A549 (cell line): Measurements from ENCODE around the gene TMEM53. TPM values are rescaled to one million over a fixed set of nuclear protein-coding genes. Genes with fewer than 3 reads are reported as not detected.

ENCODE experiments used
- ATAC-seq, 2 experiments: fragments of 200-7000 bp in 1 of 2; fragments of >200 bp in 1 of 2; cut with Nextera tagmentation in 1 of 2; cut with Tn5 transposase in 1 of 2; 3 replicates each; pipeline versions ENCODE4 v1.8.0 to v1.9.1; 2018 to 2020; ENCODE audit warnings: mild to moderate bottlenecking in 1 of 2, moderate library complexity in 1 of 2
- CTCF ChIA-PET: fragments of 300-600 bp; sonication (Branson Sonifier 250); formaldehyde crosslinking; extraction: SDS; loops from one replicate; lab custom pipeline; 2021; ENCODE audit warnings: antibody characterized with exemption, inconsistent platforms; lab: Yijun Ruan, JAX
- POLR2A ChIA-PET: fragments of 350-600 bp; formaldehyde crosslinking; extraction: SDS; loops from one replicate; lab custom pipeline; 2021; ENCODE audit warnings: antibody characterized with exemption, inconsistent platforms; lab: Yijun Ruan, JAX
- DNase-seq, 2 experiments: peaks; one replicate each; pipeline versions ENCODE4 v3.0.0 to v3.0.0-alpha.2; 2011 to 2016; ENCODE audit warnings: low read depth in 1 of 2, low spot score in 1 of 2
- FAIRE-seq: peaks from 2 replicates; lab custom pipeline; 2011; peaks lifted over from hg19 to GRCh38; lab: Jason Lieb, UNC
- H3K27ac ChIP-seq, 2 experiments: fragments of >200 bp; sonication (Bioruptor Twin); formaldehyde crosslinking; 3 replicates each; pipeline ENCODE4 v1.5.1; 2016 to 2017
- H3K4me1 ChIP-seq: fragments of >200 bp; sonication (Bioruptor Twin); formaldehyde crosslinking; 3 replicates; pipeline ENCODE4 v1.6.1; 2016
- H3K4me2 ChIP-seq: fragments of >200 bp; sonication (Bioruptor Twin); formaldehyde crosslinking; 3 replicates; pipeline ENCODE4 v1.6.1; 2016
- H3K4me3 ChIP-seq: fragments of >200 bp; sonication (Bioruptor Twin); formaldehyde crosslinking; 3 replicates; pipeline ENCODE4 v1.5.1; 2016
- H3K9me3 ChIP-seq: fragments of >200 bp; sonication (Bioruptor Twin); formaldehyde crosslinking; 3 replicates; pipeline ENCODE4 v1.6.1; 2016
- BHLHE40 ChIP-seq: IDR thresholded peaks from 2 replicates; pipeline ENCODE4 v1.6.1; 2012; ENCODE audit warnings: low read depth, low read length, inconsistent platforms
- CBX8 ChIP-seq: fragments of 200-600 bp; sonication (generic); IDR thresholded peaks from 2 replicates; pipeline ENCODE4 v1.6.1; 2016
- CHD4 ChIP-seq: fragments of 200-600 bp; sonication (generic); IDR thresholded peaks from 2 replicates; pipeline ENCODE4 v1.6.1; 2016; ENCODE audit warnings: antibody characterized with exemption, mild to moderate bottlenecking, borderline replicate concordance
- CTCF ChIP-seq: fragments of >200 bp; sonication (Bioruptor Twin); formaldehyde crosslinking; IDR thresholded peaks from 3 replicates; pipeline ENCODE4 v1.5.1; 2016
- EHMT2 ChIP-seq: fragments of 200-600 bp; sonication (generic); IDR thresholded peaks from 2 replicates; pipeline ENCODE4 v1.6.1; 2016; ENCODE audit warnings: antibody characterized with exemption, low read depth, mild to moderate bottlenecking, moderate library complexity
- EP300 ChIP-seq, 2 experiments: fragments of >200 bp; sonication (Bioruptor Twin); formaldehyde crosslinking; IDR thresholded peaks; 2 replicates in 1 of 2; 3 replicates in 1 of 2; pipeline ENCODE4 v1.6.1; 2016 to 2017
- FOSB ChIP-seq: fragments of 250-450 bp; sonication (Bioruptor Pico); IDR thresholded peaks from 2 replicates; pipeline ENCODE4 v1.5.0; 2020; ENCODE audit warnings: mild to moderate bottlenecking, moderate library complexity
- HES2 ChIP-seq: fragments of >200 bp; sonication (Bioruptor Twin); formaldehyde crosslinking; IDR thresholded peaks from 2 replicates; pipeline ENCODE4 v1.6.1; 2016
- HEYL ChIP-seq: fragments of 250-450 bp; sonication (Bioruptor Pico); IDR thresholded peaks from 2 replicates; pipeline ENCODE4 v1.8.0; 2021; ENCODE audit warnings: mild to moderate bottlenecking, moderate library complexity
- JUN ChIP-seq, 2 experiments: fragments of >200 bp; sonication (Bioruptor Twin); formaldehyde crosslinking; IDR thresholded peaks; 2 replicates in 1 of 2; 3 replicates in 1 of 2; pipeline ENCODE4 v1.6.1; 2016 to 2017
- KDM1A ChIP-seq: fragments of 200-600 bp; sonication (generic); IDR thresholded peaks from 2 replicates; pipeline ENCODE4 v1.6.1; 2016; ENCODE audit warnings: low read depth, mild to moderate bottlenecking
- MAFK ChIP-seq: fragments of 450-650 bp; IDR thresholded peaks from 2 replicates; pipeline ENCODE4 v1.6.1; 2014; ENCODE audit not compliant: partially characterized antibody
- MAZ ChIP-seq: fragments of 150-350 bp; IDR thresholded peaks from 2 replicates; pipeline ENCODE4 v1.6.1; 2014; ENCODE audit warnings: antibody characterized with exemption, low read depth, low read length, borderline replicate concordance
- NR3C1 ChIP-seq: fragments of >200 bp; sonication (Bioruptor Twin); formaldehyde crosslinking; IDR thresholded peaks from 3 replicates; pipeline ENCODE4 v1.6.1; 2017
- POLR2A ChIP-seq: IDR thresholded peaks from 2 replicates; pipeline ENCODE4 v1.6.1; 2012; ENCODE audit warnings: mild to moderate bottlenecking, low read length
- RAD21 ChIP-seq, 2 experiments: fragments of >200 bp in 1 of 2; sonication (Bioruptor Twin) in 1 of 2; formaldehyde crosslinking in 1 of 2; IDR thresholded peaks in 1 of 2; conservative IDR thresholded peaks in 1 of 2; 2 replicates in 1 of 2; 3 replicates in 1 of 2; pipeline ENCODE4 v1.6.1; 2012 to 2018; ENCODE audit warnings: inconsistent platforms in 1 of 2
- RARB ChIP-seq: fragments of 250-450 bp; sonication (Bioruptor Pico); IDR thresholded peaks from 2 replicates; pipeline ENCODE4 v1.8.0; 2021; ENCODE audit warnings: mild to moderate bottlenecking, moderate library complexity
- SMC3 ChIP-seq: fragments of >200 bp; sonication (Bioruptor Twin); formaldehyde crosslinking; IDR thresholded peaks from 3 replicates; pipeline ENCODE4 v1.6.1; 2018; ENCODE audit warnings: inconsistent platforms
- TFCP2L1 ChIP-seq: fragments of 250-450 bp; sonication (Bioruptor Pico); IDR thresholded peaks from 2 replicates; pipeline ENCODE4 v1.5.0; 2021; ENCODE audit warnings: mild to moderate bottlenecking
- ZNF302 ChIP-seq: fragments of 250-450 bp; sonication (Bioruptor Pico); IDR thresholded peaks from 2 replicates; pipeline ENCODE4 v1.9.0; 2021; ENCODE audit warnings: inconsistent platforms, mild to moderate bottlenecking, moderate library complexity
- ZSCAN20 ChIP-seq: fragments of 250-450 bp; sonication (Bioruptor Pico); IDR thresholded peaks from 2 replicates; pipeline ENCODE4 v1.8.0; 2022; ENCODE audit warnings: mild to moderate bottlenecking, moderate library complexity
- WGBS: methylation state at CpG from one replicate; pipeline ENCODE4 v1.1.6; 2017; ENCODE audit errors: missing lambda C conversion rate; 5-methylcytosine and 5-hydroxymethylcytosine counted together
- polyA plus RNA-seq, 4 experiments: library from polyadenylated mRNA; depleted of rRNA in 3 of 4; stranded (reverse); fragments of >200 nt; fragmentation: RNase III in 1 of 4; extraction: RNeasy Plus Mini Kit Qiagen cat#74134 plus additional on column Dnase treatment in 1 of 4; gene quantifications; 2 replicates in 3 of 4; 3 replicates in 1 of 4; pipeline ENCODE4 v1.2.3, GENCODE V29; 2011 to 2017
- TF ChIP-seq, protein P1 (sequence below): fragments of 250-450 bp; sonication (Bioruptor Pico); IDR thresholded peaks from 2 replicates; pipeline ENCODE4 v1.5.0; 2021; ENCODE audit warnings: mild to moderate bottlenecking, moderate library complexity, borderline replicate concordance
- TF ChIP-seq, protein P2 (sequence below): fragments of 200-600 bp; sonication (generic); IDR thresholded peaks from 2 replicates; pipeline ENCODE4 v1.6.1; 2016; ENCODE audit warnings: antibody characterized with exemption, mild to moderate bottlenecking, moderate library complexity

Gene TMEM53
- polyA plus RNA-seq, 2 of the 4 experiments (the other 2 are of a cell fraction), result 6.2 to 8.0 TPM

- DNase-seq (no peak), FAIRE-seq (no peak), ATAC-seq (peak; percentile 1 to 22; a peak in 4 of 6 replicates)
- TF ChIP-seq ZNF302 (CRISPR knock-in tag) (no peak), NR3C1 (no peak), POLR2A (no peak), CTCF (no peak), ZSCAN20 (CRISPR knock-in tag) (no peak)
- CTCF ChIA-PET, result interaction anchor here (2.2 to 7.2 kb wide), 2 partner anchors 21 to 40 kb away, joined by 5 to 34 read pairs; no protein-coding TSS in a partner anchor
- Histone ChIP-seq H3K9me3 (no peaks in the 10 kb centered on the region), H3K4me3 (peak overlapping the region; percentile 57), H3K4me2 (peak overlapping the region; percentile 93), H3K4me1 (peaks cover 25% of the 10 kb centered on the region), H3K27ac (peak overlapping the region; percentile 90 to 95)
- POLR2A ChIA-PET, result interaction anchor here (0.6 to 2.2 kb wide), 11 partner anchors 8 to 57 kb away, joined by 3 to 28 read pairs (median 4); no protein-coding TSS in a partner anchor
- WGBS, result 7% methylated on average over 16 of the region's 16 CpGs
These were observed 587 bp downstream of the TMEM53 start for GRCh38 chr1:44673675-44674112.

DNA sequence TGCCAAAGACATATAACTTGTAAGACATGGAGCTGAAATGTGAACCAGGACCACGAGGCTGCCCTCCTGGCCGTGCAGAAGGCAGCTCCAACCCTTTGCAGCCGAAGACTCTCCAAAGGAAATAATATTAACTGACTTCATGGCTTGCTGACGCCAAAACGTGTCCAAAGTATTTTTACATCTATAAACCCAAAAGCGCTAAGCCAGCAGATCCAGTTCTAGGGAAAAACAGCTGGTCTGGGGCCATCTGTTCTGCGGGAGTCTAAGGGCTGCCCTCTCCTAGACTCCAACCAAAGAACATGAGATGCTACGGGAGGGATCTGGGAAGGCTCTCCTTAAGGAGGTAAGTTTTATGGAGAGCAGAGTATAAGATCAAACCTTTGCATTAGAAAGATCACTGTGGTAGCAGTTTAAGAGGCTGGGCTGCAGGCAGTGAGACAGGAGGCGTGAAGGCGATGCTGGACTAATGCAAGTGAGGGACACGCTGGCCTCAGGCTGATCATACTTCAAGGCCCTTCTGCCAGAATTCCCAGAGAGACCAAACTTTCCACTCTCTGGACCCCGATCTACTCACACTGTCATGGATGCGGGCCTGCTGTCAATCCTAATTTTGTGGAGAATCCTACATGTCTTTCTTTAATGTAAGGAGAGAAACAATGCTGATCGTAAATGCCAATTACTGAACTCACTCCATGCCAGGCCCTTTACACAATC lies 1.2 kb downstream of the TMEM53 start:
- peak overlapping the region; percentile 93 for H3K4me2 ChIP-seq
- no peak for FAIRE-seq
- H3K4me3 ChIP-seq, result peak overlapping the region; percentile 57
- CTCF ChIA-PET, result interaction anchor here (2.2 to 7.2 kb wide), 2 partner anchors 21 to 40 kb away, joined by 5 to 34 read pairs; no protein-coding TSS in a partner anchor
- POLR2A ChIA-PET, result interaction anchor here (1.1 to 2.2 kb wide), 4 partner anchors 20 to 57 kb away, joined by 6 to 28 read pairs (median 9); no protein-coding TSS in a partner anchor
- 89% methylated on average over 14 of the region's 14 CpGs for WGBS
- H3K27ac ChIP-seq, result peak overlapping the region; percentile 90 to 95; a peak in 5 of 6 replicates
- H3K9me3 ChIP-seq, result no peaks in the 10 kb centered on the region
- no peak for ATAC-seq
- TF ChIP-seq, protein P1, sequence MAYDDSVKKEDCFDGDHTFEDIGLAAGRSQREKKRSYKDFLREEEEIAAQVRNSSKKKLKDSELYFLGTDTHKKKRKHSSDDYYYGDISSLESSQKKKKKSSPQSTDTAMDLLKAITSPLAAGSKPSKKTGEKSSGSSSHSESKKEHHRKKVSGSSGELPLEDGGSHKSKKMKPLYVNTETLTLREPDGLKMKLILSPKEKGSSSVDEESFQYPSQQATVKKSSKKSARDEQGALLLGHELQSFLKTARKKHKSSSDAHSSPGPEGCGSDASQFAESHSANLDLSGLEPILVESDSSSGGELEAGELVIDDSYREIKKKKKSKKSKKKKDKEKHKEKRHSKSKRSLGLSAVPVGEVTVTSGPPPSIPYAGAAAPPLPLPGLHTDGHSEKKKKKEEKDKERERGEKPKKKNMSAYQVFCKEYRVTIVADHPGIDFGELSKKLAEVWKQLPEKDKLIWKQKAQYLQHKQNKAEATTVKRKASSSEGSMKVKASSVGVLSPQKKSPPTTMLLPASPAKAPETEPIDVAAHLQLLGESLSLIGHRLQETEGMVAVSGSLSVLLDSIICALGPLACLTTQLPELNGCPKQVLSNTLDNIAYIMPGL (CRISPR knock-in tag), result no peak
- TF ChIP-seq, all 56 proteins: peak for 0
- DNase-seq, result no peak
- peaks cover 25% of the 10 kb centered on the region for H3K4me1 ChIP-seq

DNA sequence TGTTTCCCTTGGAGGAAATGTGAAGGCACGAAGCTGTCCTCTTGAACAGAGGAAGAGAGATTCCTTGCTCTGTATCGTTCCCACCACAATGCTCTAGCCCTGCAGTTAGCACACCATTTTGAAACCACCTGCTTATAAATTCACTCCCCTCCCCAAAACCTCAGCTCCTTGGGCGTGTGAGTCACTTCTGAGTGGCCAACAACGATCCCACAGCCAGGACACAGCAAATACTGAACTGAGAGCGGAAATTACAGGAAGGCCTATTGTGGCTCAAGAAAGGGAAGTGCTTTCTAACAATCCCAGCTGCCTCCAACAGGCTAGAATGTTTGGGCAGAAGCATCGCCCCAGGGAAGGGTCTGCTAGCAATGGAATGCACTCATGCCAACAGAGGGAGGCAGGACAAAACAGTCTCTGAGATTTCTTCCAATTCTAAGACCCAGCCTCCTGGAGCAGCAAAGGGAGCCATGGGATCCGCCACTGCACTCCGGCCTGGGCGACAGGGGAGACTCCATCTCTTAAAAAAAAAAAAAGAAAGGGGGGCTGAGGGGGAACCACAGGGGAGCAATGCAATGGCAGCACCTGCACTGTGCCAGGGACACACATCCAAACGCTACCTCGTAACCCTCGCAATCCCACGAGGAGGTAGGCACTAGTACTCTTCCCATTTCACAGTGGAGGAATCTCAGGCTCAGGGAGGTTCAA lies 1.9 kb downstream of the TMEM53 start:
- no peak for FAIRE-seq
- CTCF ChIA-PET, result interaction anchor here (0.6 to 7.2 kb wide), 4 partner anchors 20 to 567 kb away, joined by 3 to 34 read pairs (median 4); no protein-coding TSS in a partner anchor
- ATAC-seq, result no peak

More for the DNA sequence above, 1.9 kb downstream of the TMEM53 start:
- 77% methylated on average over 10 of the region's 13 CpGs for WGBS
- no peak for DNase-seq
- Histone ChIP-seq H3K4me3 (no peak overlapping the region), H3K4me1 (peaks cover 25% of the 10 kb centered on the region), H3K9me3 (no peaks in the 10 kb centered on the region), H3K4me2 (no peak overlapping the region), H3K27ac (no peak overlapping the region)
- no peak for TF ChIP-seq BHLHE40
- no peak for TF ChIP-seq EP300 (IDR thresholded peaks at IDR 0.05)
- TF ChIP-seq RARB (CRISPR knock-in tag), result no peak
- TF ChIP-seq SMC3, result no peak
- no peak for TF ChIP-seq FOSB (CRISPR knock-in tag)
- TF ChIP-seq KDM1A, result no peak
- no peak for TF ChIP-seq CBX8
- TF ChIP-seq, protein P2, sequence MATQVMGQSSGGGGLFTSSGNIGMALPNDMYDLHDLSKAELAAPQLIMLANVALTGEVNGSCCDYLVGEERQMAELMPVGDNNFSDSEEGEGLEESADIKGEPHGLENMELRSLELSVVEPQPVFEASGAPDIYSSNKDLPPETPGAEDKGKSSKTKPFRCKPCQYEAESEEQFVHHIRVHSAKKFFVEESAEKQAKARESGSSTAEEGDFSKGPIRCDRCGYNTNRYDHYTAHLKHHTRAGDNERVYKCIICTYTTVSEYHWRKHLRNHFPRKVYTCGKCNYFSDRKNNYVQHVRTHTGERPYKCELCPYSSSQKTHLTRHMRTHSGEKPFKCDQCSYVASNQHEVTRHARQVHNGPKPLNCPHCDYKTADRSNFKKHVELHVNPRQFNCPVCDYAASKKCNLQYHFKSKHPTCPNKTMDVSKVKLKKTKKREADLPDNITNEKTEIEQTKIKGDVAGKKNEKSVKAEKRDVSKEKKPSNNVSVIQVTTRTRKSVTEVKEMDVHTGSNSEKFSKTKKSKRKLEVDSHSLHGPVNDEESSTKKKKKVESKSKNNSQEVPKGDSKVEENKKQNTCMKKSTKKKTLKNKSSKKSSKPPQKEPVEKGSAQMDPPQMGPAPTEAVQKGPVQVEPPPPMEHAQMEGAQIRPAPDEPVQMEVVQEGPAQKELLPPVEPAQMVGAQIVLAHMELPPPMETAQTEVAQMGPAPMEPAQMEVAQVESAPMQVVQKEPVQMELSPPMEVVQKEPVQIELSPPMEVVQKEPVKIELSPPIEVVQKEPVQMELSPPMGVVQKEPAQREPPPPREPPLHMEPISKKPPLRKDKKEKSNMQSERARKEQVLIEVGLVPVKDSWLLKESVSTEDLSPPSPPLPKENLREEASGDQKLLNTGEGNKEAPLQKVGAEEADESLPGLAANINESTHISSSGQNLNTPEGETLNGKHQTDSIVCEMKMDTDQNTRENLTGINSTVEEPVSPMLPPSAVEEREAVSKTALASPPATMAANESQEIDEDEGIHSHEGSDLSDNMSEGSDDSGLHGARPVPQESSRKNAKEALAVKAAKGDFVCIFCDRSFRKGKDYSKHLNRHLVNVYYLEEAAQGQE, result no peak
- TF ChIP-seq CHD4, result no peak
- TF ChIP-seq HES2, result no peak
- no peak for TF ChIP-seq JUN (IDR thresholded peaks at IDR 0.05)
- TF ChIP-seq MAFK, result no peak
- TF ChIP-seq ZNF302 (CRISPR knock-in tag), result no peak
- TF ChIP-seq RAD21 (conservative IDR thresholded peaks at IDR 0.05 in 1 of 2, IDR thresholded peaks at IDR 0.05 in 1 of 2), result no peak
- no peak for TF ChIP-seq POLR2A
- TF ChIP-seq MAZ, result no peak
- TF ChIP-seq TFCP2L1 (CRISPR knock-in tag), result no peak
- no peak for TF ChIP-seq EHMT2
- TF ChIP-seq HEYL (CRISPR knock-in tag), result no peak
- POLR2A ChIA-PET, result no interaction called here
